ENCODE measurements around the gene MAPK13. TPM values are rescaled to one million over a fixed set of nuclear protein-coding genes. Genes with fewer than 3 reads are reported as not detected.

Gene MAPK13
- total RNA-seq, 1 donor from 2014 or later, result 71.7 TPM

- H3K4me3 ChIP-seq, result no peak overlapping the region
- no peaks in the 10 kb centered on the region for H3K4me1 ChIP-seq
- no peak for TF ChIP-seq CTCF (IDR thresholded peaks at IDR 0.05)
- intact Hi-C loops (cut with DNase I), result no loop called here
- peaks cover 60% of the 10 kb centered on the region for H3K36me3 ChIP-seq
- no peaks in the 10 kb centered on the region for H3K27me3 ChIP-seq (ENCODE audit: low read depth)
- no peak overlapping the region for H3K27ac ChIP-seq
- H3K9me3 ChIP-seq, result no peaks in the 10 kb centered on the region
- ATAC-seq, result no peak
- no peak for DNase-seq
Measured at GRCh38 chr6:36110050-36110449, 20.3 kb upstream of the MAPK13 start.

- DNase-seq (no peak), ATAC-seq (no peak)
- H3K9me3 ChIP-seq, result no peaks in the 10 kb centered on the region
- no peak overlapping the region for H3K27ac ChIP-seq
- intact Hi-C loops (cut with DNase I), result no loop called here
- H3K4me1 ChIP-seq, result peaks cover 4% of the 10 kb centered on the region
- H3K27me3 ChIP-seq (ENCODE audit: low read depth), result no peaks in the 10 kb centered on the region
- no peak overlapping the region for H3K4me3 ChIP-seq
- no peak for TF ChIP-seq CTCF (IDR thresholded peaks at IDR 0.05)
- peaks cover 52% of the 10 kb centered on the region for H3K36me3 ChIP-seq
Measured at GRCh38 chr6:36110863-36111262, 19.4 kb upstream of the MAPK13 start.

- Histone ChIP-seq H3K4me1 (peaks cover 4% of the 10 kb centered on the region), H3K27me3 (ENCODE audit: low read depth) (no peaks in the 10 kb centered on the region), H3K9me3 (no peaks in the 10 kb centered on the region), H3K27ac (no peak overlapping the region), H3K36me3 (peaks cover 47% of the 10 kb centered on the region), H3K4me3 (no peak overlapping the region)
- TF ChIP-seq CTCF (IDR thresholded peaks at IDR 0.05), result no peak
- intact Hi-C loops (cut with DNase I), result no loop called here
- DNase-seq, result no peak
- no peak for ATAC-seq
Measured at GRCh38 chr6:36111526-36111925, 18.8 kb upstream of the MAPK13 start.

- intact Hi-C loops (cut with DNase I), result no loop called here
- ATAC-seq, result no peak
- no peaks in the 10 kb centered on the region for H3K9me3 ChIP-seq
- no peak for DNase-seq
- no peak overlapping the region for H3K4me3 ChIP-seq
- H3K27ac ChIP-seq, result no peak overlapping the region
- H3K4me1 ChIP-seq, result peaks cover 8% of the 10 kb centered on the region
- H3K36me3 ChIP-seq, result peaks cover 35% of the 10 kb centered on the region
- no peaks in the 10 kb centered on the region for H3K27me3 ChIP-seq (ENCODE audit: low read depth)
- TF ChIP-seq CTCF (IDR thresholded peaks at IDR 0.05), result no peak
Measured at GRCh38 chr6:36113049-36113448, 17.3 kb upstream of the MAPK13 start.

GRCh38 chr6:36113703-36114102, 16.6 kb upstream of the MAPK13 start:
- H3K9me3 ChIP-seq, result no peaks in the 10 kb centered on the region
- H3K27me3 ChIP-seq (ENCODE audit: low read depth), result no peaks in the 10 kb centered on the region
- intact Hi-C loops (cut with DNase I), result no loop called here
- no peak for ATAC-seq
- DNase-seq, result no peak
- peaks cover 14% of the 10 kb centered on the region for H3K4me1 ChIP-seq
- no peak overlapping the region for H3K27ac ChIP-seq
- H3K36me3 ChIP-seq, result peaks cover 29% of the 10 kb centered on the region
- no peak for TF ChIP-seq CTCF (IDR thresholded peaks at IDR 0.05)
- H3K4me3 ChIP-seq, result no peak overlapping the region

All from lower lobe of right lung (tissue), 2 donors.